MV-4-11 (cell line): ENCODE measurements around the gene RGP1.

Experiments
- DNase-seq: peaks from one replicate; lab custom pipeline; 2025; lab: John Stamatoyannopoulos, UW

The RGP1 gene

GRCh38 chr9:35748858-35749514 is at the start of gene RGP1, which contains the start of gene GBA2:
RGP1 (plus strand) TSS chr9:35749287; CDS start chr9:35749756, 469 bp downstream.
GBA2 (minus strand) TSS chr9:35749228; CDS start chr9:35748704, 524 bp downstream.
- peak; percentile 38 for DNase-seq

GRCh38 chr9:35700031-35700430 is 49.1 kb upstream of the RGP1 start:
- DNase-seq: no peak

- DNase-seq: no peak
Measured at GRCh38 chr9:35700942-35701341, 48.1 kb upstream of the RGP1 start.

GRCh38 chr9:35702696-35703095 is 46.4 kb upstream of the RGP1 start:
- DNase-seq: no peak

- no peak for DNase-seq
Measured at GRCh38 chr9:35703906-35704672, 45.0 kb upstream of the RGP1 start.

GRCh38 chr9:35705372-35705771 is 43.7 kb upstream of the RGP1 start:
- DNase-seq: no peak

- no peak for DNase-seq
Measured at GRCh38 chr9:35705836-35706430, 43.2 kb upstream of the RGP1 start.

- no peak for DNase-seq
Measured at GRCh38 chr9:35706951-35707350, 42.1 kb upstream of the RGP1 start.

GRCh38 chr9:35708146-35708545 is 40.9 kb upstream of the RGP1 start:
- DNase-seq: no peak

- no peak for DNase-seq
Measured at GRCh38 chr9:35710818-35711500, 38.1 kb upstream of the RGP1 start.

- no peak for DNase-seq
Measured at GRCh38 chr9:35711501-35712428, 37.3 kb upstream of the RGP1 start.

- DNase-seq: no peak
Measured at GRCh38 chr9:35712762-35713400, 36.2 kb upstream of the RGP1 start.

GRCh38 chr9:35713578-35713977 is 35.5 kb upstream of the RGP1 start:
- no peak for DNase-seq

GRCh38 chr9:35714123-35714522 is 35.0 kb upstream of the RGP1 start:
- DNase-seq: no peak

GRCh38 chr9:35714579-35715252 is 34.4 kb upstream of the RGP1 start:
- DNase-seq: no peak

- peak; percentile 10 for DNase-seq
Measured at GRCh38 chr9:35716230-35716629, 32.9 kb upstream of the RGP1 start.

- DNase-seq: no peak
Measured at GRCh38 chr9:35717132-35717870, 31.8 kb upstream of the RGP1 start.

- DNase-seq: peak; percentile 96
Measured at GRCh38 chr9:35718721-35719511, 30.2 kb upstream of the RGP1 start.

- DNase-seq: no peak
Measured at GRCh38 chr9:35719546-35719945, 29.5 kb upstream of the RGP1 start.
